Measurements from ENCODE around the gene FGA. TPM values are rescaled to one million over a fixed set of nuclear protein-coding genes. Genes with fewer than 3 reads are reported as not detected.
"Not testable (repeated sequence)": the region's sequence is repeated elsewhere in the genome, so short reads cannot be mapped to it uniquely, and the experiment has no call there.

FGA gene
- total RNA-seq, 2 experiments from 2014 or later, result not detected

GRCh38 chr4:154603033-154603943 lies 12.7 kb upstream of the FGA start:
- Mint-ChIP-seq H3K4me1 (no peaks in the 10 kb centered on the region), H3K9me3 (no peaks in the 10 kb centered on the region), H3K27me3 (peaks cover 13% of the 10 kb centered on the region), H3K4me3 (no peak overlapping the region), H3K27ac (no peak overlapping the region), H3K36me3 (ENCODE audit: low read depth) (no peaks in the 10 kb centered on the region)
- DNase-seq, result no peak
- CTCF ChIA-PET, result interaction anchor here (1.5 kb wide), 1 partner anchor 44 kb away, joined by 3 read pairs; no protein-coding TSS in a partner anchor
- POLR2A ChIA-PET, result no interaction called here

- no peaks in the 10 kb centered on the region for H3K36me3 Mint-ChIP-seq (ENCODE audit: low read depth)
Observed at GRCh38 chr4:154602404-154603020, 12.0 kb upstream of the FGA start.

GRCh38 chr4:154597798-154598774 lies 7.5 kb upstream of the FGA start:
- DNase-seq, result no peak
- no peaks in the 10 kb centered on the region for H3K9me3 Mint-ChIP-seq
- CTCF ChIA-PET, result interaction anchor here (0.7 kb wide), 1 partner anchor 21 kb away, joined by 4 read pairs; no protein-coding TSS in a partner anchor
- peaks cover 13% of the 10 kb centered on the region for H3K27me3 Mint-ChIP-seq
- no peaks in the 10 kb centered on the region for H3K4me1 Mint-ChIP-seq
- no peak overlapping the region for H3K4me3 Mint-ChIP-seq
- POLR2A ChIA-PET, result no interaction called here
- no peaks in the 10 kb centered on the region for H3K36me3 Mint-ChIP-seq (ENCODE audit: low read depth)
- no peak overlapping the region for H3K27ac Mint-ChIP-seq

More at GRCh38 chr4:154602404-154603020, 12.0 kb upstream of the FGA start:
- Mint-ChIP-seq H3K4me1 (no peaks in the 10 kb centered on the region), H3K27ac (no peak overlapping the region), H3K4me3 (no peak overlapping the region), H3K27me3 (peaks cover 14% of the 10 kb centered on the region), H3K9me3 (no peaks in the 10 kb centered on the region)
- DNase-seq, result no peak
- CTCF ChIA-PET, result interaction anchor here (1.0 to 1.5 kb wide), 2 partner anchors 21 to 43 kb away, joined by 3 read pairs; no protein-coding TSS in a partner anchor
- POLR2A ChIA-PET, result no interaction called here

GRCh38 chr4:154597281-154597680 lies 6.7 kb upstream of the FGA start:
- CTCF ChIA-PET; H3K27ac Mint-ChIP-seq; H3K4me3 Mint-ChIP-seq; H3K4me1 Mint-ChIP-seq; H3K36me3 Mint-ChIP-seq (ENCODE audit: low read depth); H3K9me3 Mint-ChIP-seq; POLR2A ChIA-PET; H3K27me3 Mint-ChIP-seq; DNase-seq: not testable (repeated sequence)

- POLR2A ChIA-PET, result no interaction called here
- Mint-ChIP-seq H3K9me3 (no peaks in the 10 kb centered on the region), H3K27me3 (peaks cover 9% of the 10 kb centered on the region), H3K36me3 (ENCODE audit: low read depth) (no peaks in the 10 kb centered on the region), H3K4me1 (no peaks in the 10 kb centered on the region), H3K4me3 (no peak overlapping the region), H3K27ac (no peak overlapping the region)
- no peak for DNase-seq
- CTCF ChIA-PET, result interaction anchor here (1.0 kb wide), 1 partner anchor 23 kb away, joined by 4 read pairs; no protein-coding TSS in a partner anchor
Observed at GRCh38 chr4:154595807-154596206, 5.3 kb upstream of the FGA start.

- DNase-seq; POLR2A ChIA-PET; H3K9me3 Mint-ChIP-seq; H3K27ac Mint-ChIP-seq; H3K36me3 Mint-ChIP-seq (ENCODE audit: low read depth); H3K4me3 Mint-ChIP-seq; H3K4me1 Mint-ChIP-seq: not testable (repeated sequence)
- CTCF ChIA-PET, result interaction anchor here (0.6 to 1.2 kb wide), 3 partner anchors 13 to 94 kb away, joined by 3 read pairs; partner anchors contain the start of gene PLRG1
- H3K27me3 Mint-ChIP-seq, result peaks cover 11% of the 10 kb centered on the region
Observed at GRCh38 chr4:154594343-154594742, 3.8 kb upstream of the FGA start.

- no peak overlapping the region for H3K27ac Mint-ChIP-seq
- no peaks in the 10 kb centered on the region for H3K4me1 Mint-ChIP-seq
- no peak overlapping the region for H3K4me3 Mint-ChIP-seq
- POLR2A ChIA-PET, result no interaction called here
- no peaks in the 10 kb centered on the region for H3K36me3 Mint-ChIP-seq (ENCODE audit: low read depth)
- H3K27me3 Mint-ChIP-seq, result peaks cover 13% of the 10 kb centered on the region
- H3K9me3 Mint-ChIP-seq, result no peaks in the 10 kb centered on the region
- CTCF ChIA-PET, result interaction anchor here (1.2 kb wide), 1 partner anchor 44 kb away, joined by 3 read pairs; the partner anchor contains the start of gene PLRG1
- DNase-seq, result no peak
Observed at GRCh38 chr4:154593868-154594267, 3.3 kb upstream of the FGA start.

GRCh38 chr4:154591890-154592289 lies 1.3 kb upstream of the FGA start:
- no peak for DNase-seq
- Mint-ChIP-seq H3K27me3 (peaks cover 13% of the 10 kb centered on the region), H3K36me3 (ENCODE audit: low read depth) (no peaks in the 10 kb centered on the region), H3K4me1 (no peaks in the 10 kb centered on the region), H3K4me3 (no peak overlapping the region), H3K27ac (no peak overlapping the region), H3K9me3 (no peaks in the 10 kb centered on the region)
- ChIA-PET POLR2A (no interaction called here), CTCF (no interaction called here)

- H3K27ac Mint-ChIP-seq, result no peak overlapping the region
- POLR2A ChIA-PET, result no interaction called here
Observed at GRCh38 chr4:154589296-154590197, 995 bp downstream of the FGA start.

GRCh38 chr4:154588198-154588597 lies 2.3 kb downstream of the FGA start:
- CTCF ChIA-PET, result interaction anchor here (1.1 kb wide), 1 partner anchor 29 kb away, joined by 3 read pairs; no protein-coding TSS in a partner anchor
- Mint-ChIP-seq H3K36me3 (ENCODE audit: low read depth) (no peaks in the 10 kb centered on the region), H3K9me3 (no peaks in the 10 kb centered on the region), H3K27me3 (peaks cover 8% of the 10 kb centered on the region), H3K4me1 (no peaks in the 10 kb centered on the region), H3K4me3 (no peak overlapping the region), H3K27ac (no peak overlapping the region)
- POLR2A ChIA-PET, result no interaction called here
- no peak for DNase-seq

More at GRCh38 chr4:154589296-154590197, 995 bp downstream of the FGA start:
- Mint-ChIP-seq H3K4me3 (no peak overlapping the region), H3K9me3 (no peaks in the 10 kb centered on the region), H3K36me3 (ENCODE audit: low read depth) (no peaks in the 10 kb centered on the region), H3K4me1 (no peaks in the 10 kb centered on the region), H3K27me3 (peaks cover 11% of the 10 kb centered on the region)
- DNase-seq, result no peak
- CTCF ChIA-PET, result no interaction called here

- Mint-ChIP-seq H3K27me3 (peaks cover 11% of the 10 kb centered on the region), H3K4me1 (no peaks in the 10 kb centered on the region), H3K36me3 (ENCODE audit: low read depth) (no peaks in the 10 kb centered on the region), H3K9me3 (no peaks in the 10 kb centered on the region), H3K27ac (no peak overlapping the region), H3K4me3 (no peak overlapping the region)
- DNase-seq, result no peak
- ChIA-PET POLR2A (no interaction called here), CTCF (no interaction called here)
Observed at GRCh38 chr4:154586296-154587033, 4.1 kb downstream of the FGA start.
